Middle frontal gyrus (tissue), 1 donor: ENCODE results near the gene CHTF18.

Source experiments
- DNase-seq: peaks from one replicate; pipeline ENCODE4 v3.0.0-alpha.2; 2015; ENCODE audit warnings: low spot score; ENCODE audit errors: extremely low spot score

CHTF18 gene

DNA sequence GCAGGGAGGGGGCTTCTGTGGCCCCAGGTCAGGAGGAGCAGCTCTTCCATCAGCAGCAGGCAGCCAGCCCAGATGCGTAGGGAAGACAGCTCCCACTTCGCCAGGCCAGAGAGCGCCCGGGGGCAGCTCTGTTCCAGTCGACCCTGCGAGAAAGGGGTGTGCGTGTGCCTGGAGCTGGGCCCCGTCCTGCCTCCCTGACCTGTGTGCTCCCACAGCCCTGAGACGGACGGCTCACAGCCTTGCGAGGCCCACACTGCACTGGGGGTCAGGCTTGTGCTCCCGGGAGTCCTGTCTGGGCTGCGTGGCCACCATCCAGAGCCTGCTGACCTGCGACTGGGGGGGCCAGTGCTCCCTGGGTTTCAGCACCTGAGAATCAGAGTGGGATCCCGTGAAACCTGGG is 28.4 kb upstream of the CHTF18 start:
- DNase-seq, result no peak

DNA sequence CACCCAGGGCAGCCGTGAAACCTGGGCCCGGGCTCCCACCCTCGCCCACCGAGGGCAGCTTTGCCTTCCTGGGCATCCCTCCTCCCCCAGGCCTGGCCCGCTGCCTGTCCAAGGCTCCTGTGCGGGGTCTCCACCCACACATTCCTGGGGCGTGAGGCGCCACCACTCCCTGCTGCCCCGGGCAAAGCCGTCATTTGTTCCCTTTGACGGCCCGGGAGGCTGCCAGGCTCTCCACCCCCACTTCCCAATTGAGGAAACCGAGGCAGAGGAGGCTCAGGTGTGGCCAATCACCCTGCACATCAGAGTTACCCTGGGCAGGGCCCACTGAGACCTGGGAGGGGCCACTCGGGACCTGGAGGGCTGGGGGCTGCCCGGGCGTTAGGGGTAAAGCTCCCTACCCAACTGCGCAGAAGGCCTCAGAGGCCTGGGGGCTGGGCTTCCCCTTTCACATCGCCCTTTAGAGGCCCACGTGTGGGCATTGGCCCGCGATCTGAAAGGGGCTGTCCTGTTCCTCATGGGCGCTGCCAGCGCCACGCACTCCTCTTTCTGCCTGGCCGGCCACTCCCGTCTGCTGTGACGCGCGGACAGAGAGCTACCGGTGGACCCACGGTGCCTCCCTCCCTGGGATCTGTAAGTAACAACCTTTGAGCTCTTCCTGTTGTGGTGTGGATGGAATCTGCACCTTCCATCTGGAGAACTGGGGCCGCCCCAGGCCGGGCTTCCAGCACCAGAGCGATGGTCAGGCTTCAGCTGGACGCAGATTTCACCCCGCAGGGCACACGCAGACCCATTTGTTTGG is 27.7 kb upstream of the CHTF18 start, which contains the start of gene MSLN:
TSS of gene MSLN (plus strand) at position 190 of the 799 bp plus-strand sequence. CDS start 1,947 bp downstream, outside the sequence.
- no peak for DNase-seq

DNA sequence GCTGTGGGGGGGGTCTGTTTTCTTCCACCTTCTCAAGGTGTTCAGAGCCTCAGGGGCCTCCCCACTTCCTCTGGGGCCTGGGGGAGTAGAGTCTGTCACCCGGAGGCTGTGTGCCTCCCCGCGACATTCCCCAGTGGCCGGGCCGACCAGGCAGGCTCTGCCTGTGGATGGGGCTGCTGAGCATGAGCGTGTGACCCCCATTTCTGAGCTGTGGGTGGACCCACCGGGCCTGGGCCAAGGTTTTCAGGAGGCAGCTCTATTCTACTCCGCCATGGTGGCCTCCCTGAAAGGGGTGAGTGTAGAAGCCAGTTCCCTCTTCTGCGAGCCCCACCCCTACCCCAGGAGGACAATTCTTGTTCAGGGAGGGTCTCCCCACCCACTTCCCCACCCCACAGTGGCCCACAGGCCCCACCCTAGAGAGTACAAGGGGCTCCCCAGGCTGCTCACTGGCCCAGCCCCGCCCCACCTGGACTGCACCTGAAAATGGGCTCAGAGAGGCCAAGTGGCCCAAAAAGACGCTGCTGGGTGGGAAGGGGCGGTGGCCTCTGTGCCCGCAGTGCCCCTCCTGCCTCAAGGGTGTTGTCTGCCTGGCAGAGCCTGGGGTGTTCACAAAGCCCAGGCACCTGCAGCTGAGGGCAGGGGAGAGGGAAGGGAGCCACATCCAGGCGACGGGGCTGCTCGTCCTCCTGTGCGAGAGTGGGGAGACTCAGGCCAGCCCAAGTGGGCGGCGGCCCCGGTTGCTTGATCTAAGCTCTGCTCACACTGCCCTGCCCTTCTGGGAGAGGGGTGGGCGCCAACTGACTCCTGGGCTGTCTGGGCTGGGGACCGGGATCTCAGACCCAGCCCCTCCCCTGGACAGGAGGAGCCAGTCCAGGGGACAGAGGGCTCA is 26.6 kb upstream of the CHTF18 start:
- DNase-seq, result no peak

DNA sequence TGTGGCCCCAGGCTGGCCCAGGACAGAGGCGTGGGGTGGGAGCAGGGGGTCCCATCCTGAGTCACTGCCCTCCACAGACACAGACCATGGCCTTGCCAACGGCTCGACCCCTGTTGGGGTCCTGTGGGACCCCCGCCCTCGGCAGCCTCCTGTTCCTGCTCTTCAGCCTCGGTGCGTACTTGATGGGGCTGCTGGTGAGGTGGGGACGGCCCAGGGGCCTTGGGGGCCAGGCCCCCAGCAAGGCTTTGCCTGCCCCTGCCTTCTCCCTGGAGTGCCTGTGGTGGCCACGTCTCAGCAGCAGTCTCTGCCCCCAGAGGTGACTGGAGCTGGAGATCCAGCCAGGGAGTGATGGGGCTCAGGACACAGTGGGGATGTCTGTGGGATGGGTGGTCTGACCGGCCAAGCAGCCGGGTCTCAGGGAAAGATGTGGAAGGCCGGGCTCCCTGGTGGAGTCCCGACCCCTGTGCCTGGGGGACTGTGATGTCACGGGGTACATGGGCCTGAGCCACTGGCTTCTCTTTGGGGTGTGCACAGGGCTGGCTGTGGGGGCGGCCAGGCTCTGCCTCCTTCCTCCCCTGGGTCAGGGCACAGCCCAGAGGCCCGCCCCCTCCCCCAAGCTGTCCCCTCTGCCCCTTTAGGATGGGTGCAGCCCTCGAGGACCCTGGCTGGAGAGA is 25.7 kb upstream of the CHTF18 start:
- no peak for DNase-seq

DNA sequence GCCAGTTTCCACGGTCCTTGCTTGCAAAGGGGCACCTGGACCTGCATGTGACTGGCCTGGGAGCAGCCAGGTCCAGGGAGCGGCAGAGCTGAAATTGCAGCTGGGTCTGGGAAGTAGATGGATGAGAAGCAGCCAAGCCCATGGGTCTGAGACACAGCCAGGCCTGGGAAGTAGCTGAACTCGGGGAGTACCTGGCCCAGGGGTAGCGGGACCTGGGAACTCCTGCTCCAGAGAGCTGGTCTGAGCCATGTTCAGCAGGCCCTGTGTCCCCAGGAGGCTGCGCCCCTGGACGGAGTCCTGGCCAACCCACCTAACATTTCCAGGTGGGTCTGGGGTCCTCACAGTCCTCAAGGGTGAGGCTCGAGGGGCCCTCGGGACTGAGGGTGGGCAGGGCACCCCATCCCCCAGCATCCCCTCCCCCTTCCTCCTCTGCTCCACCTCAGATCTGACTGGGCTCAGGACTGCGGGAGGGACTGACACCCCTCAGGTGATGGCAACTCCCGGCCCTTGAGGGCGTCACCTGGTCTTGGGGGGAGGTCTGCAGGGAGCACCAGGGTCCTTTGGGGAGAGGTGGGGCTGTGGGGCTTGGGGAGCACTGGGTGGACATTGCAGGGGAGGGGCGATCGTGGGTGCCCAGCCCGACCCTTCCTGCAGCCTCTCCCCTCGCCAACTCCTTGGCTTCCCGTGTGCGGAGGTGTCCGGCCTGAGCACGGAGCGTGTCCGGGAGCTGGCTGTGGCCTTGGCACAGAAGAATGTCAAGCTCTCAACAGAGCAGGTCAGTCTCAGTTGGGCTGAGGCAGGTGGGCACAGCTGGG is 24.8 kb upstream of the CHTF18 start:
- no peak for DNase-seq

DNA sequence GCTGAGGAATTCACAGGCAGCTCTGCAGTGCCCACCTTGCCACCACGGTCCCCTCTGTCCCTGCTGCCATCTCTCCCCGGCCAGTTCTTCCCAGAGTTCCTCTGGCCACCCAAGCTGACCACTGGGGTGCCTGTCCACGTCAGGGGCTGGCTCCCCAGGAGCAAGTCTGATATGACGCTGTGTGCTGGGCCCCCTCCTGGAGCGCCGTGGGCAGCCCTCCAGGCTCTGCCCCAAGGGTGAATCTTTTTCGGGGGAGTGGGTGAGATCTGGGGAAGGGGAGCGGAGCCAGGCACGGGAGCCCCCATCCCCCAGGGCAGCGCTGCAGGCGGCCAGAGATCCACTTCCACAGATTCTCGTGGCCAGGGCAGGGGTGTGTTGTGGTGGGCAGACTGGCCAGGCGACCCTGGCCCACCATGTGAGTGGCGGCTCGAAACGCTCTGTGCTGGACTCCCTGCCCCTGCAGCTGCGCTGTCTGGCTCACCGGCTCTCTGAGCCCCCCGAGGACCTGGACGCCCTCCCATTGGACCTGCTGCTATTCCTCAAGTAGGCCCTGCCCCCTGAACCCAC is 24.2 kb upstream of the CHTF18 start:
- DNase-seq, result no peak

DNA sequence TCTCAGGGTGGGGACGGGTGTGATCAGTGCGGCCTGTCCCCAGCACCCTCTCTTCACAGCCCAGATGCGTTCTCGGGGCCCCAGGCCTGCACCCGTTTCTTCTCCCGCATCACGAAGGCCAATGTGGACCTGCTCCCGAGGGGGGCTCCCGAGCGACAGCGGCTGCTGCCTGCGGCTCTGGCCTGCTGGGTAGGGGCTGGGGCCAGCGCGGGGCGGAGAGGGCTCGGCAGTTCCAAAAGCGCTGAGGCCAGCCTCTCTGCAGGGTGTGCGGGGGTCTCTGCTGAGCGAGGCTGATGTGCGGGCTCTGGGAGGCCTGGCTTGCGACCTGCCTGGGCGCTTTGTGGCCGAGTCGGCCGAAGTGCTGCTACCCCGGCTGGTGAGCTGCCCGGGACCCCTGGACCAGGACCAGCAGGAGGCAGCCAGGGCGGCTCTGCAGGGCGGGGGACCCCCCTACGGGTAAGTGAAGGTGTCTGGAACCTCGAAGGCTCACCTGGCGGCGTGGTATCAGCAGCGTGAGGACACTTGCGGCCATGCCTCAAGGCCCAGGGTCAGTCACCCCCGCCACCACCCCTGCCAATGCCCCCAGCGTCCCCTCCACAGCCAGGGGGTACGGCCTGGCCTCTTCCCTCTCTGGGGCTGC is 23.5 kb upstream of the CHTF18 start:
- no peak for DNase-seq

DNA sequence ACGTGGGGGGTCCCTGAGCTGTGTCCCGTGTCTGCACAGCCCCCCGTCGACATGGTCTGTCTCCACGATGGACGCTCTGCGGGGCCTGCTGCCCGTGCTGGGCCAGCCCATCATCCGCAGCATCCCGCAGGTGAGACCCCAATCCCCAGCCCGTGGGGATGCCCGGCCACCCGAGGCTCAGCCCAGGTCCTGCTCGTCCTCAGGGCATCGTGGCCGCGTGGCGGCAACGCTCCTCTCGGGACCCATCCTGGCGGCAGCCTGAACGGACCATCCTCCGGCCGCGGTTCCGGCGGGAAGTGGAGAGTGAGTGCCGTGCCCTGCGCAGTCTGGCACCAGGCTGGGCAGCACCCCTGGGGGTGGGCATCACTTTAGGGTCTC is 22.9 kb upstream of the CHTF18 start:
- no peak for DNase-seq

DNA sequence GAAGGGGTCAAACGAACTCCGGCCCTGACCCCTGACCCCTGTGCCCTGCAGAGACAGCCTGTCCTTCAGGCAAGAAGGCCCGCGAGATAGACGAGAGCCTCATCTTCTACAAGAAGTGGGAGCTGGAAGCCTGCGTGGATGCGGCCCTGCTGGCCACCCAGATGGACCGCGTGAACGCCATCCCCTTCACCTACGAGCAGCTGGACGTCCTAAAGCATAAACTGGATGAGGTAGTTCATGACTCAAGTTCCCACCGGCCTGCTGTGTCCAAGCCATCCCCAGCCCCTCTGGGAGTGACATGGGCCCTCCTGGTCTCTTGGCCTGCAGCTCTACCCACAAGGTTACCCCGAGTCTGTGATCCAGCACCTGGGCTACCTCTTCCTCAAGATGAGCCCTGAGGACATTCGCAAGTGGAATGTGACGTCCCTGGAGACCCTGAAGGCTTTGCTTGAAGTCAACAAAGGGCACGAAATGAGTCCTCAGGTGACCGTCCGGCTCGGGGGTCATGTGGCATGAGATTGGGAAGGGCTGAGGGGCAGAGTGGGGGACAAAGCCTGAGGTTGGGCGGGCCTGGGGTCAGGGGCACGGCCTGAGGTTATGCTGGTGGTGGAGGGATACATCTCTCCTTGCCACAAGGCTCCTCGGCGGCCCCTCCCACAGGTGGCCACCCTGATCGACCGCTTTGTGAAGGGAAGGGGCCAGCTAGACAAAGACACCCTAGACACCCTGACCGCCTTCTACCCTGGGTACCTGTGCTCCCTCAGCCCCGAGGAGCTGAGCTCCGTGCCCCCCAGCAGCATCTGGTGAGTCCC is 22.2 kb upstream of the CHTF18 start:
- no peak for DNase-seq

DNA sequence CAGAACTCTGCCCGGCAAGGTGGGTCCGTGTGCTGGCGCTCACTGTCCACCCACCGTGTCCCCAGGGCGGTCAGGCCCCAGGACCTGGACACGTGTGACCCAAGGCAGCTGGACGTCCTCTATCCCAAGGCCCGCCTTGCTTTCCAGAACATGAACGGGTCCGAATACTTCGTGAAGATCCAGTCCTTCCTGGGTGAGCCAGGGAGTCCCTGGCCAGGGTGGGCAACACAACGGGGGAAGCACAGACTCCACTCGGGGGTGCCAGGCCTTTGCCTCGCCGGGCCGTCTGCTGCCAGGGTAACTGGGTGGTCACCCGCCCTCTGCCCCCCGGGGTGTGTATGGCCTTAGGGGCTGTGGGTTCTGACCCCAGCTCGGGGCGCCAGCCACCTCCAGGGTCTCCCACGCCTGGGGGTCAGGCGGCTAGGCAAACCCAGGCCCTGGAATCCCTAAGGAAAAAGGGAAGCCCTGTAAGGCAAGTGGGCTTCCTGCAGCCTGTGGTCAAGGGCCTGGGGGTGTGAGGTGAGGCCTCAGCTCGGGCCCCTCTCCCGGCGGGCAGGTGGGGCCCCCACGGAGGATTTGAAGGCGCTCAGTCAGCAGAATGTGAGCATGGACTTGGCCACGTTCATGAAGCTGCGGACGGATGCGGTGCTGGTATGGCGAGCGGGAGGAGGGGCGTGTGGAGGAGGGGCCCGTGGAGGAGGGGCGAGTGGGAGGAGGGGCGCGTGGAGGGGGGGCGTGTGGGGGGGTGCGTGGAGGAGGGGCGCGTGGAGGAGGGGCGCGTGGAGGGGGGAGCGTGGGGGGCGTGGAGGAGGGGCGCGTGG is 21.4 kb upstream of the CHTF18 start:
- no peak for DNase-seq

DNA sequence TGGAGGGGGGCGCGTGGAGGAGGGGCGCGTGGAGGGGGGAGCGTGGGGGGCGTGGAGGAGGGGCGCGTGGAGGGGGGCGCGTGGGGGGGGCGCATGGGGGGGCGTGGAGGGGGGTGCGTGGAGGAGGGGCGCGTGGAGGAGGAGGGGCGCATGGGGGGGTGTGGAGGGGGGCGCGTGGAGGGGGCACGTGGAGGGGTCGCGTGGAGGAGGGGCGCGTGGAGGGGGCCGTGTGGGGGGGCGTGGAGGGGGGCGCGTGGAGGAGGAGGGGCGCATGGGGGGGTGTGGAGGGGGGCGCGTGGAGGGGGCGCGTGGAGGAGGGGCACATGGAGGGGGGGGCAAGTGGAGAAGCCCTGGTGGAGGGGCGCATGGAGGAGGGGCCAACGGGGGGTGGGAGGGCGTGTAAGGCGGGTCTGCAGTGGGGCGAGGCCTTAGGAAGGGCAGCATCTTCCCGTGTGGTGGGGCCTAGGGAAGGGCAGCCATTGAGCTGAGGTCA is 20.6 kb upstream of the CHTF18 start:
- no peak for DNase-seq

DNA sequence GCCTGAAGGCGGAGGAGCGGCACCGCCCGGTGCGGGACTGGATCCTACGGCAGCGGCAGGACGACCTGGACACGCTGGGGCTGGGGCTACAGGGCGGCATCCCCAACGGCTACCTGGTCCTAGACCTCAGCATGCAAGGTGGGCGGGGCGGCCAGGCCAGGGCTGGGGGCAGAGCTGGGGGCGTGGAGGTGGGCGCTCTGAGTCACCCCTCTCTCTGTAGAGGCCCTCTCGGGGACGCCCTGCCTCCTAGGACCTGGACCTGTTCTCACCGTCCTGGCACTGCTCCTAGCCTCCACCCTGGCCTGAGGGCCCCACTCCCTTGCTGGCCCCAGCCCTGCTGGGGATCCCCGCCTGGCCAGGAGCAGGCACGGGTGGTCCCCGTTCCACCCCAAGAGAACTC is 20.0 kb upstream of the CHTF18 start:
- DNase-seq, result no peak

DNA sequence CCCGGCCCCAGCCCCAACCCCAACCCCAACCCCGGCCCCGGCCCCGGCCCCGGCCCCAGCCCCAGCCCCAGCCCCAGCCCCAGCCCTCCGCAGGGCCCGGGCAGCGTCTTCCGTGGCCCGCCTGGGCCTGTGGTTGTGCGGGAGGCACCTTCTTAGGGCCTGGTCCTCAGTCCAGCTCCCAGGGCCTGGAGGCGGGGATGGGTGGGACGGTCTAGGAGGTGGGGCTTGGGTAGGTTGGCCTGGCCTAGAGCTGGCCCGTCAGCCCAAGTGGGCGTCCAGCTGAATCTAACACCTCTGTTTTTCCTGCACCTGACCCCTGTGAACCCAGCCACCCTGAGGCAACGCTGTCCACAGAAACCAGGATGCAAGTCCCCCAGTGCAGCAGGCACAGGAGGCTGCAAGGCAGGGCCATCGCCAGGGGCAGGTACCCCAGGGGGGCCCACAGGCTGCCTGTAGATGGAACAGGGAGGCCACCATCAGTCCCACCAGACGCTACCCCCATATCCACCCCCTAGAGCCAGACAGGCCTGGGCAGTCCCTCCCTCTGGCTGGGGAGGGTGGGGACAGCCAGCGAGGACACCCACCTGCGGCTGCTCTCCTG is 19.1 kb upstream of the CHTF18 start:
- no peak for DNase-seq

DNA sequence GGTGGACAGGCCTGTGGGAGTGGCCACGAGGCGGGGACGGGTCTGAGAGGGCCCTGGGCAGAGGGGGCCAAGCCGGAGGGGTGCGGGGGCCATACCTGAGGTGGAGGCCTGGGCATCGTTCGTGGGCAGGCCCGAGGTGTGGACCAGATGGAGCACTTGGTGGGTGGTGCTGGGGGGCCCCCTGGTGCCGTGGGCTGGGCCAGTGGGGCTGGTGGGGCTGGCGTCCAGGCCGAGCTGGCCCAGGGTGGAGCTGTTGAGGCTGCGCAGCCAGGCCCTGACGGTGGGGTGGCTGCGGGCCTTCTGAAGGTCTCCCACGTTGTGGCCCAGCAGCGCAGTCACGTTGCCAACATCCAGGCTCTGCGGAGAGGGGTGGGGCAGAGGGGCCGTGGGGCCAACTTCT is 18.5 kb upstream of the CHTF18 start:
- no peak for DNase-seq

DNA sequence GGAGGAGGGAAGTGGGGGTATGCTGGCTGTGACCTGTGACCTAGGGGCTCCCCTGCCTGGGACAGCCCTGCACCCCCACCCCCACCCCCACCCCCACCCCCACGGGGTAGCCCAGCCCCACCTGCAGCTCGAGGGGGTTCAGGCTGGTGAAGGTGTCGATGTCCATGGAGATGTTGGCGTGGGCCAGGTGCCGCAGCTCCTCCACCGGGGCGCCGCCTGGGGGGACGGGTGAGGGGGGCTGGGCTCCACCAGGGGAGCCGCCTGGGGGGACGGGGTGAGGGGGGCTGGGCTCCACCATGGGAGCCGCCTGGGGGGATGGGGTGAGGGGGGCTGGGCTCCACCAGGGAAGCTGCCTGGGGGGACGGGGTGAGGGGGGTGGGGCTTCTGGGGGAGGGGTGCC is 18.0 kb upstream of the CHTF18 start:
- no peak for DNase-seq

DNA sequence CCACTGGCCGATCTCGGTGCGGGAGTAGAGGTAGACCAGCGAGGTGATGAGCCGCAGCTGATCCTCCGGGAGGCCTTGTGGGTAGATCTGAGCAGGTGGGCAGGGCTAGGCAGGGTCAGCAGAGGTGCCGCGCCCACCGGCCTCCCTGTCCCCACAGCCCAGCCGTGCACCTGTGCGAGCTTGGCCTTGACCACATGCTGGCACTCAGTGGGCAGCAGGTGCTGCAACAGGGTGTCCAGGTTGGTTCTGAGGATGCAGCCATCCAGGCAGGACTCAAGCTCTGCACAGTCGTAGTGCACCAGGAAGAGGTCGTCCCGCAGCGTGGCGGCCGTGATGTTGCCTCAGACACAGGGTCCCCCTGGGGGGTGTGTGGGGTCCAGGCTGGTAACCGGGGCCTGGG is 15.5 kb upstream of the CHTF18 start:
- DNase-seq, result no peak

DNA sequence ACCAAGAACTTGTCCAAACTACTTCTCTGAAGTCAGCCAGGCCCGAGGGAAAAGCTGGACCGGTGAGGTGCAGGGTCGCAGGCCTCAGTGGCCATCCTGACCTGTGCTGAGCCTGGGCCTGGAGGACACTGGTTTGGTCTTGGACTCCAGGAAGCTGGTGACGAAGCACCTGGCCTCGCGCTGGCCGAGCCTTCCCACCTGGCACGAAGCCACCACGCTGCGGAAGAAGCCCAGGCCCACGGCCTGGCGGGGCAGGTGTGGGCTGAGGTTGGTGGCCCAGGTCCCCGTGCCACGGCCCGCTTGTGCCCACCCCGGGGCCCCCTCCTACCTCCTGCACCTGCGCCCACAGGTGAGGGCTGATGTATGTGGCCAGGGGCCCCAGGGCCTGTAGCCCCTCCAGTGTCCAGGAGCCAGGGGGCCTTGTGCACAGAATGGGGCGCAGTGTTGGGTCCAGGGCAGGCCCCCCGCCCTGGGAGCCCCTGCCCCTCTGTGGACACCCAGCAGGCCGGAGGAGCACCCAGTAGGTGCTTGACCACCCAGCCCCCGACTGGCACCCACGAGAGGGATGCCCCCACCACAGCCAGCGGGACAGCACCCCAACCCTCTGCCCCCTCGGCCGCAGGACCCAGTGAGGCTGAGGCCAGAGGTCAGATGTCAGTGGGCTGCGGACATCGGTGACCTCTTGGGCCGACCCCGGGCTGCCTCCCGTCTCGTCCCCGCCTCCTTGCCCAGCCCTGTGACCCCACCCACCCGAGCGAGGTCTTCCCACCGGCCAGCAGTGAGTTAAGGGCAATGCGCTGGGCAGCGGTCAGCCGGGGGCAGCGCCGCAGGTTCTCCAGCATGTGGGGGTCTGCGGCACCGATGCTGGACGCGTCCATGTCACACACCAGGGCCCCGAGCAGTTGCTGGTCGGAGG is 14.1 kb upstream of the CHTF18 start:
- no peak for DNase-seq
